HG02970 (cell line): ENCODE measurements around the gene ALK.

Source experiments
- ATAC-seq: cut with Tn5 transposase; IDR thresholded peaks from one replicate; pipeline ENCODE4 v1.9.1; 2021; ENCODE audit warnings: mild to moderate bottlenecking, moderate library complexity, moderate number of reproducible peaks; ENCODE audit not compliant: unreplicated experiment, low FRiP score

The ALK gene

DNA sequence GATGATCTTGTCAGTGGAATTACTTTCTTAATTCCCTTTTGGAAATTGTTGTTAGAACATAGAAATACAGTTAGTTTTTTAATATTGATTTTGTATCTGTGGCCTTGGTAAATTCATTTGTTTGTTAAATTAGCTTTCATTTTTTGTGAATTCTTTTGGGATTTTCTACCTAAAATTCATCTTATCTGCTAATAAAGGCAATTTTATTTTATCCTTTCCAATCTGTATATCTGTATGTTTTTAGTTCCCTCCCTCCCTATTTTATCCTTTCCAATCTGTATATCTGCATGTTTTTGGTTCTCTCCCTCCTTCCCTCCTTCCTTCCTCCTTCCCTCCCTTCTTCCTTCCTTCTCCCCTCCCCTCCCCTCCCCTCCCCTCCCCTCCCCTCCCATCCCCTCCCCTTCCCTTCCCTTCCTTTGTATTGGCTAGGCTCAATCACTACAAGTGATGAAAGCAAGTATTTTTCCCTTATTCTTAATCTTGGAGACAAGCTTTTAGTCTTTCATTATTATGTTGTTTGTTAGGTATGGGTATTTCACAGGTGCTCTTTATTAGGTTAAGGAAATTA lies 244.4 kb downstream of the ALK start:
- no peak for ATAC-seq

DNA sequence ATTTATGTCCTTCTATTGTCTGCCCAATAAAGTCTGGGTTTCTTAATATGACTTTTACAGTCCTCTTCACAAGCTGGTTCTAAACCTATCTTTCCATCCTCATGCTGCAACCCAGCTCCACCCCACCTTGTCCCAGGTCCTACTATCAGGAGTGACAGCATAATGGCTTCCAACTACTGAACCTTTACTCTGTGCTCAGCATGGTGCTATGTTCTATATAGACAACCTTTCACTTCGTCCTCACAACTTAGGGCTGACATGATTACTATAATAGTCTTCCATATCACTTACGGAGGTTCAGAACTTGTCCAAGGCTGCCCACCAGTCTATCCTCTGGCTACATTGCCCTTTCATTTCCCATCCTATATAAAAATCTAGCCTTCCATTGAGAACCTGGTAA lies 256.8 kb downstream of the ALK start:
- ATAC-seq: no peak

DNA sequence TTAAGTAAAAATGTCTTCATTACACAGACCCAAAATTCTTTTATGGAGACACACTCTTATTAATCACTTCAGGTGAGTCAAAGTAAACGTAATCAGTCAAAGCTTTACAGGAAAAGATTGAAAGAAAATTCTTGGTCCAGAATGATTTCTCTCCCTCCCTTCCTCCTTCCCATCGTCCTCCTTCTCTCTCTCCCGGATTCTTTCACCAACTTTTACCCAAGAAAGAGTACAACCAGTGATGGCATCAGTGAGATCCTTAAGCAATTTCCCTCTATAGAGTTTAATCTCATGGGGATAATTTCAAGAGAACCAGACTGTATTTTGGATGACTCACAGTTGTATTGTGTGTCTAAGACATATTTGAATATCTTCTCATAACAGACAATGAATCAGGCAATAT lies 258.1 kb downstream of the ALK start:
- no peak for ATAC-seq

DNA sequence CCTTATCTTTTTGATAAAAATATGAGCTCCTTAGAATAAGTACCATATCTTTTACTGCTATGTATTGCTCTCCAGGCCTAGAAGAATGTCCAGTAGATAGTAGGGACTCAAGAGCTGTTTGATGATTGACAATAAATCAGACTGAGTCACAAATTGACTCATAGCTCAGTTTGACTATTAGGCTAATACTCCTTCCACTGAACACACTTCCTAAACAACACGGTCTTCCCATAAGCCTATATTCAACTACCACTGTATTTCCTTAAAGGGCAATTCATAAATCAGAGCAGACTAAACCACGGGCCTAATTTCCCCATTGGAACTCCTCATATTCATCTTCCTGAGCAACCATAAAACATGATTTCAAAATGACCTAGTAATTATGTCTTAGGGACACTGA lies 258.5 kb downstream of the ALK start:
- ATAC-seq: no peak

DNA sequence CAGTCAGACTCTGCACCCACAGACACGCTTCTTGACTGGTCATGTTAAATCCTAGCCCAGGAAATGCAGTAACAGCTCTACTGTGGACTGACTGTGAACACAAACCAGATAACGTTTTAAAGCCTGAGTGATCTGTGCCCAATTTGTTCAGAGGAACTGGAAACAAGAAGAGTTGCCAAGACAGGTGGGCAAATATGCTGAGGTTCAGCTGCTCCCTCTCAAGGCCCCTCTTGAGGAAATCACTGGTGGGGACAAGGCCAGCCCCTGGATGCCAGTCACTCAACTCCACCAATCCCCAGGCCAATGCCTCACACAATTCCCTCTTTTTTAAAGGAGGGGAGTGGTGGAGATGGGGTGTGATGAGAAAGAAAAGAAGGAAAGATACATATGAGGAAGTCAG lies 261.2 kb downstream of the ALK start:
- no peak for ATAC-seq

DNA sequence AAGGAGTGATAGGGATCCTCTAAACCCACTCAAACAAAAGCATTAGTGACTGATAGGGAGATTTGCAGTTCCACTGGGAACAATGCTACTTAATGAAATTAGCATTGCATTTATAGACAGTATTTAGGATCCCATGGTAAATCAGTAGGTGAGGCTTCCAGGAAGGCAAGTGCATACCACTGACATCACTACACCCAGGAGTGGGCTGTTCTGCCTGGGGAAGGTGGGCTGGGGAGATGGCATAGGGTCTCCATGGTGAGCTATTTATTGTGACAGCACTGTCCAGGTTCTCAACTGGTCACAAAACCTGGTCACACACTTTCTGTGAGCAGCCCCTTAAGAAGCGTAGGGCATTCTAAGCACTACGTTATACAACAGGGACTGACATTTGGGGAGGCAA lies 262.2 kb downstream of the ALK start:
- no peak for ATAC-seq

DNA sequence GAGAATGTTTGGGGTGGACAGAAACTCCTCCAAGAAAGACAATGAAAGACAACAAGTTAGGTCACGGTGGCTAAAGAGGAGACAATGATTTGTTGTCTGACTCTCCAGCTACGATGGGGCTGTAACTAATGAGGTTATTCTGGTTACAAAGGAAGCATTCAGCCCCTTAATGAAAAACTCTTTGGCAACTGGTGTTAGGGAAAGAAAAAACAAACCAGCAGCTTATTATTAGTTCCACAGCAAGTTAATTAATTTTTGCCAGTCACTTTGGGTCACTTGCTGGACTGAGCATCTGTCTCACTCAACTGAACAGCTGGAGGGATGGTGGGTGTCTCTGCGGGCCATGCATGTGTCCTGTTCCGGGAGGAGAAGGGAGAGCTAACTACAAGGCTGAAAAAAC lies 263.7 kb downstream of the ALK start:
- no peak for ATAC-seq

DNA sequence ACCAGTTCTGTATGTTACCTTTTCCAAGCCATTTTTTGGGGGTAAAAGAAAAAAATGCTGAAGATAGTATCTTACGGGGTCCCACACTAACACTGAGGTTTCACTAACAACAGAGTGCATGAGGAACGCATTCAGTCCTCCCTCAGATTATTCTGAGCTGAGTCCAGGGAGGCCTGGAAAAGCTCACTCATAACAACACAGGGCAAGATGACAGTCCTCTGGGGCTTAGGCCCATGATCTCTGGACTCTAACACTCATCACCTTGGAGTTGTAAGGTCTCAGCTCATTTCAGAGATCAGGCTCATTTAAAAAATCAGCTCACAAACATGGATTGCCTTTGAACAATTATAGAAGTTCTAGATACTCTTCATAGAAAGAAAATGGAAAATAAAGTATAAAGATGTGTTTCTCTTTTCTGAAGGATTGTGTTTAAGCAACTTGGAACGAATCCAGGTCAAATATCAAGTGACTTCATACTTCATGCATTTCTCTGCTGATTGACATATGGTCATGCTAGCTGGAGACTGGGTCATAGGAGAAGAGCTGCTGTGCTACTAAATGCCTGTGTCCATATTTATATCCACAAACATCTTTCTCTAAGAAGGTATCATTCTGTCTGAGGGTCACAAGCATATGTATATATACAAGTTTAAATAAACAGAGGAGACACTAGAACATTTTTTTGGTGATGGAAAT lies 265.8 kb downstream of the ALK start:
- ATAC-seq: no peak

DNA sequence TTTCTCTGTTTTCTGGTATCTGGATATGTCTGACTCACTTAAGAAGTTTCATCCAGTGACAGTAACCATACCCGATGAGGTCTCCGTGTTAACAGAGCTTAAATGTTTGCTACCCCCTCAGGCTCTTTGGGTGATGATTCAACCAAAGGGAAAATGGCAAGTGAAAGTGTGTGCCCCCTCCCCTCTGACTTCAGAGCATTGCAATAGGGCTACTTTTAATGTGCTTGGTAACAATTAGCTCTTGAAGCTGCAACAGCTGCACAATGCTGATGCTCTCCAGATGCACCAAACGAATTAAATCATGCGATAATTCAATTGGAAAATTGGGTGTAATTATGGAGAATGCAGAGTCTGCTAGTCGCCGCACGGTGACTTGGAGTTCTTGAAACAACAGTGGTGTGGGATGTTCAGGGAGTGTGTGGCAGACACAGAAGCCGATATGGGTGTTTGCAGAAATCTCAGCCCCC lies 270.7 kb downstream of the ALK start:
- ATAC-seq: no peak

DNA sequence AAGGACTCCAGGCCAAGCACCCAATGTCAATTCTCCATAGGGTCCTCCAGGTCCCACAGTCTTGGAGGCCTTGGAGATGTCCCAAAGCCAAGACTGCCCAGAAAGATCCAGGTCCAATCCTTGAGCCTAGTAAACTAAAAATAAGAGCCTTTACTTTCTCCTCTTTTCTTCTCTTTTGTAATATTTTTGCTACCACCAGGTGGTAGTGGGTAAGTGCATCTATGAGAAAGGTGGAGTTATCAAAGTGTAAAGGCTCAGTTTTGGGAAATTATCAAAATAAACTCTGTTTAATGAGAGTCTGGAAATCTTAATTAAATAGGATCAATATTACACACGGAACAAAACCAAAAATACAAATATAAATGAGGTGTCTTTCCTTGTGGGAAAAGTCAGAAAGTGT lies 276.4 kb downstream of the ALK start:
- no peak for ATAC-seq

DNA sequence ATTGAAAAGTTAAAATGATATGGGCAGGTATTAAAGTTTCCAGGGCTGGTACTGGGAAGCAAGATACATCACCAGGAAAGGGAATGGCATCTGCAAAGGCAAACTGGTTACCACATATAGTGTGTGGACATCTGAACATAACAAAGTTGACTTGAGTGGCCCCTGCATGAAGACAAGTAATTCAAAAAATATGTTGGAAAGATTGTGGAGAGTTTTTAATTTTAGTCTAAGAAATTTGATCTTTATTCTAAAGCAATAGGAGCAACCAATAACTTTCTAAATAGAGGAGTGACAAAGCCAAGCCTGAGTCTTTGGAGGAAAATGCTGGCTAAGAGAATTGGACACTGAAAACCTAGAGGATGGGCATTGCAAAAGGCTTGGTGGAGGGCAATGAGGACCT lies 278.2 kb downstream of the ALK start:
- no peak for ATAC-seq

DNA sequence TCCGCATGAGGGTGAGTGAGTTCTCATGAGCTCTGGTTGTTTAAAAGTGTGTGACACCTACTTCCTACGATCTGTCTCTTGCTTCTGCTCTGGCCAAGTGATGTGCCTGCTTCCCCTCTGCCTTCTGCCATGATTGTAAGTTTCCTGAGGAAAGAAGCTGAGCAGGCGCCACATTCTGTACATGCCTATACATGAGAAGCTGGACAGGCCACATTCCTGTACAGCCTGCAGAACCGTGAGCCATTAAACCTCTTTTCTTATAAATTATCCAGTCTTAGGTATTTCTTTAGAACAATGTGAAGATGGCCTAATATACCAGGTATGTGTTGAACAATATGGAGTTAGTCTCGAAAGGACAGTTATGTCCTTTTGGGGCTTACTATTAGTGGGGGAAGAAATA lies 281.0 kb downstream of the ALK start:
- ATAC-seq: no peak

DNA sequence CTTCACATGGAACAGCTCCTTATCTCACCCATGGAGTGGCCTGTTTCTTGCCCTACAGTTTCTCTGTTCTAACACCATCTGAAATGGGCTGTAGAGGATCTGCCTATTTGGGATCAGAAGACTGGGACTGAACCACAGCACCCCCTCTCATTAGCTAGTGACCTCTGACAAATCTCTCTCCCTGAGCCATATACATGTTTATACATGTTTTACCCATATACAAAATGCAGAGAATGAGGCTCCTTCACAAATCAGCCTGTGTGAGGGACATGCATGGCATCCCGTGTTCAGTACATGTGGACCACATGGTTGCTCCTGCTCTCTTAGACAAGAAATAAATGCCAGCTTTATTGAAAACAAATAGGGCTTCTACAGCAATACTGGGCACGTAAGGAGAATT lies 282.7 kb downstream of the ALK start:
- no peak for ATAC-seq

DNA sequence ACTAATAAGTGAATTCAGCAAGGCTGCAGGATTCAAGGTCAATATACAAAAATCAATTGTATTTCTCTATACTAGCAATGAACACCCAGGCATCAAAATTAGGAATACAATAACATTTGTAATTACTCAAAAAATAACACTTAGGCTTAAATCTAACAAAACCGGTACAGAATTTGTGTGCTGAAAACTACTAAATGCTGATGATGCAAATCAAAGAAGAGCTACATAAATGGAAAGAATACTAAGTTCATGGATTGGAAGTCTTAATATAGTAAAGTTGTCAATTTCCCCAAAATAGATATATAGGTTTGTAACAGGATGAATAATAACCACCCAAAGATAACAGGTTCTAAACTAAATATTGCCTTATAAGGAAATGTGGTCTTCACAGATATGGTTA lies 286.5 kb downstream of the ALK start:
- no peak for ATAC-seq

DNA sequence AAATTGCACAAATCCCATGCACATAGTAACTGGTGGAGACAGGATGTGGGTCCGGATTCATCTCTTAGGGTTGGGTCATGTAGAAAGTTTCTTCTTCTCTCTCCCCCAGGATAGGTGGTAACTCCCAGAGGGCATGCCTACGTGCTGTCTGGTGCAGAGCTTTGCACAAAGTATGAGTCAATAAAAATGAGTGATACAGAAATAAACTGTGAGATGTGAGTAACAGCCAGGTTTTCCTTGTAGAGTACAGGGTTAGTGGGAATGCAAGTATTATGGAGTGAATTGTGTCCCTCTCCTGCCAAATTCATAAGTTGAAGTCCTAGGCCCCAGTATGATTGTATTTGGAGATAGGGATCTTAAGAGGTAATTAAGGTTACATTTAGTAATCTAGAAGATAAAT lies 289.4 kb downstream of the ALK start:
- ATAC-seq: no peak

DNA sequence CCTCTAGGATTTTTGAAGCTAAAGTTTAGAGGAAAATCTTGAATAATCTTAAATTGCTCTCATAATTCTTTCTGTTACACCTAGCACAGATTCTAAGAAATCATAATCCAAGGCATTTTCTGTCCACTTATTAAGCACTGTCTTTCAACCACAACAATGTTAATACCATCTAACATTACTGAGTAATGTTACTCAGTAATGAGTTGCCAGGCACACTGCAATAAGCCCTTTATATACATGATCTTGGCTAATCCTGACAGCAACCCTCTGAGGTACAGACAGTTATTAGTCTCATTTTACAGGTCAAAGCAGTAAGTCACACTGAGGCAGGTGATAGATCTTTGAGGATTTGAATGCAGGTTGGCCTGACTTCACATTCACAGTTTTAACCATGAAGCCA lies 291.9 kb downstream of the ALK start:
- ATAC-seq: no peak

DNA sequence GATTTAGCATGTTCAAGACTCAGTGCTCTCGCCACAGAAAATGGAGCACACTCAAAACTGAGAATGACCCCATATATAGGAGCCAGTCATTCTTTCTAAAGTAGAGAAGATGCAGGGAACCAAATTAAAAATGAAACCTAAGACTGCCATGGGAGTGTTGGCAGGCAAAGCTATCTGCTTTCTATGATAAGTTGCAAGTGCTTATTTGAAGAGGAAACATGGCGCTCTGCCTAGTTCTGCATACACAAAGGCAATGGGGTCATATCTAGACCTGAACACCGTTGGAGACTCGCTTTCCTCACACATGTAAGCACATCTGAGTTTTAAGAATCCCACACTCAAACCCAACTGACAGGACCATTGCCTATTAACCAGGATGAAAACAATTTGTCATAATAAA lies 292.5 kb downstream of the ALK start:
- no peak for ATAC-seq

DNA sequence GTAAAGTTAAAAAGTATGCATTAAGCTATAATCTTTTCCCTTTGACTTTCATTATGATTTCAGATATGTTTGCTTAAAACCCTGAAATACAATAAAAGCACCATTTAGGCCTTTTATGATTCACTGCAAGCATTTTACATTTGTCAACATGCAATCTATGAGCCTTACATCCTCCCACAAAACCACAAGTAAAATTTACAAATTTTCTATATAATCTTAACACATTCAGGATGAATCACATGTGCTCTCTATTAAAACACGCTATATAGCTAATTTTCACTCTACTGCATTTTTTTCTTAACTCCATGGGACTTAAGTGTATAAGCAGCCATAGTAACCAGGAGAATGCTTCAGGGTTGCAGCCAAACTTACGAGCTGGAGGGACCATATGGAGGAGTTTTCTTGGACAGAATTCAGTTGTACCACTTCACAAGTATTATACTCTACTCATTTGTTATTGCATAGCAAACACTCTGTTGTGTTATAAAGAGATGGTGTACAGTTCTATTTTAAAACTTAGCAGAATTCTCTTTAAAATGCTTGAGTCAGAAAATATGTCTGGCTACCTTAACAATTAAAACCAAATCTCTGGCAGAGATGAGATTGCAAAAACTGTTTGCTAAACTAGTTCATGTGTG lies 293.2 kb downstream of the ALK start:
- ATAC-seq: no peak

DNA sequence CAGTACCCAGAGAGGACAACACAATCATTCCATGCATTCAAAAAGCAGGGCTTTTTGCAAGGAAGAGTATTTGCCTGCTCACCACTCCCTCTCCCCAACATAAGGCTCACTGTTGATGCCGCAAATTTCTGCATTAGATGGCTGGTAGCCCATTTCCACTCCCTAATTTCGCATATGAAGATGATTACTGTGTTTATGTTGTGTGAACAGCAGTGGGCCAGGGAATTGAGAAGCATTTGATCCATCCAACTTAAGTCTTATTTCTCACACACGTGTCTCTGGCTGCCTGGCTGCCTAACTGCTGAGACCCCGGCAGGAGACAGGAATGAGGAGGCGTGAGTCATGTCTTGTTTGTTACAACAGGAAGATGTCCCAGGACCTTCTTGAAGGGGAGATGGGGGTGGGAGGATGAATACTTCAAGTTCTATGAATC lies 294.1 kb downstream of the ALK start:
- no peak for ATAC-seq

DNA sequence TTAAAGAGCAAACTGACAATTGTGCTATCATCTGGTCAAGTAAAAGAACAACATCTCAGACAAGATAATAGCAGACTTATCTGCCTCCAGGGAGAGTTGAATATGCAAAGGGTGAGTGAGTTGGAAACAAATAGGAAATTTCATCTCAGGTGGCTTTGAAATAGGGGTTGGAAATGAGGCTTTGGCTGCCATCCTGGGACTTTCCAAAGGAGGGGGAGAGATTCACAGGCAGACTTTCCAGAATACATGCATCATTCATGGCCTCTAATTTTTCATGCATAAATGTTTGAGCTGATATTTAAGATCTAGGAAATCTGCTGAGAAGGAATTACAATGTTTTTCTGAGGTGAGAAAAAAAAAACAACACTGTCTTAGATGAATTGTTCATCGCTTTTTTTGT lies 300.5 kb downstream of the ALK start:
- ATAC-seq: no peak

DNA sequence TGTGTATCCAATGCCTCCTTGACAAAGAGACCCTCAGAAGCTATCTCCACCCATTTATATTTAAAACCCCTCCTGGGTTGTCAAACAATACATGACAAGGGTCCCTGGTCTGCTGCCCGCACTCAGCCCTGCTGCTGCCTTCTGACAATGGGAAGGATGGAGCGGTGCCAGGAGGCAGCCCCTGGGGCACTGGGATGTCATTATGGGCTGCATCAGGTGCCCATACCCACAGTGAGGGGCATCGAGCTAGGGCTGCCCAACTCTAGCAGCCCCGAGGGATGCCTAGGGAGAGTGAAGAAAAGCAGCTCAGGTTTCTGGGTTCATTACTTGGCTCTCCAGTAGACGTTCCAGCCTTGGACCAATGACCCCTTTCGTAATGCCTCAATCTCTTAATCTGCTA lies 301.7 kb downstream of the ALK start:
- no peak for ATAC-seq

DNA sequence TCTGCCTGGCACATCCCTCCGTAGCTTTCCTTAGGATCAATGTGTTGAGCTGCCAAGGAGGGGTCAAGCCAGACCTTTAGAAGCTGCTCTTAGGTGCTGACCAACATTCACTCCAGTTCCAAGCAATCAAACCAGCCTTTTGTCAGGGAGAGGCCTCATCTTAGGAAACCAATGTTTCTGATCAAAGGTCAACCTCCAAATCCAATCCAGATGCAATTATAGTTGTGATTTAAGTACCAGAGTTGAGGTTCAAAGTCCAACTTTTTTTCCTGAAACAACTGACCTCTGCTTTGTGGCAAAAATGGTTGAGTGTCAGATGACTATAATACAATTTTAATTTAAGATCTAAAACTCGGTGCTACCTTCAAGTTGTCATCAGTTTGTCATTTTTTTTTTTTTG lies 303.4 kb downstream of the ALK start:
- ATAC-seq: no peak
